Measurements from ENCODE around the gene PKM. TPM values are rescaled to one million over a fixed set of nuclear protein-coding genes. Genes with fewer than 3 reads are reported as not detected.

PKM gene
- total RNA-seq, 4 donors from 2014 or later: 261 to 293 (median 272) TPM

- 90 to 95% methylated on average over 6 of the region's 6 CpGs for WGBS, 2 donors
- no peaks in the 10 kb centered on the region for H3K27me3 ChIP-seq
- no peak overlapping the region for H3K4me3 ChIP-seq
- no peak overlapping the region for H3K27ac ChIP-seq
- TF ChIP-seq POLR2A (IDR thresholded peaks at IDR 0.05) (no peak), CTCF (IDR thresholded peaks at IDR 0.05) (no peak), EP300 (IDR thresholded peaks at IDR 0.05) (no peak)
- H3K9me3 ChIP-seq: no peaks in the 10 kb centered on the region
- DNase-seq (ENCODE audit: low spot score in 2 of 2): no peak
- H3K36me3 ChIP-seq: no peaks in the 10 kb centered on the region
- peaks cover 0 to 24% (median 16%) of the 10 kb centered on the region in 4 donors for H3K4me1 ChIP-seq
Measured at GRCh38 chr15:72167445-72167844, 63.5 kb downstream of the PKM start.

- no peak for TF ChIP-seq EP300 (IDR thresholded peaks at IDR 0.05)
- no peak for TF ChIP-seq POLR2A (IDR thresholded peaks at IDR 0.05)
- no peak for TF ChIP-seq CTCF (IDR thresholded peaks at IDR 0.05)
- WGBS, 2 donors: 89 to 94% methylated on average over 5 of the region's 5 CpGs
- H3K9me3 ChIP-seq: no peaks in the 10 kb centered on the region
- no peak overlapping the region for H3K27ac ChIP-seq
- no peak for DNase-seq (ENCODE audit: low spot score in 2 of 2)
- peaks cover 0 to 30% (median 20%) of the 10 kb centered on the region in 4 donors for H3K4me1 ChIP-seq
- H3K36me3 ChIP-seq: no peaks in the 10 kb centered on the region
- no peaks in the 10 kb centered on the region for H3K27me3 ChIP-seq
- no peak overlapping the region for H3K4me3 ChIP-seq
Measured at GRCh38 chr15:72166716-72167417, 64.1 kb downstream of the PKM start.

GRCh38 chr15:72163719-72164118, 67.3 kb downstream of the PKM start:
- WGBS, 2 donors: 70 to 80% methylated on average over 4 of the region's 4 CpGs
- H3K9me3 ChIP-seq: no peaks in the 10 kb centered on the region
- H3K27me3 ChIP-seq: no peaks in the 10 kb centered on the region

GRCh38 chr15:72162569-72162968, 68.4 kb downstream of the PKM start:
- no peaks in the 10 kb centered on the region for H3K36me3 ChIP-seq
- peaks cover 0 to 25% (median 5%) of the 10 kb centered on the region in 4 donors for H3K4me1 ChIP-seq
- H3K27ac ChIP-seq: peak overlapping the region in 1 of 4 donors; percentile 74
- WGBS, 2 donors: 97 to 100% methylated on average over 4 of the region's 5 CpGs
- no peaks in the 10 kb centered on the region for H3K27me3 ChIP-seq
- H3K4me3 ChIP-seq: no peak overlapping the region
- H3K9me3 ChIP-seq: no peaks in the 10 kb centered on the region
- no peak for DNase-seq (ENCODE audit: low spot score in 2 of 2)
- no peak for TF ChIP-seq EP300 (IDR thresholded peaks at IDR 0.05)
- TF ChIP-seq CTCF (IDR thresholded peaks at IDR 0.05): no peak
- no peak for TF ChIP-seq POLR2A (IDR thresholded peaks at IDR 0.05)

More at GRCh38 chr15:72163719-72164118, 67.3 kb downstream of the PKM start:
- no peak overlapping the region for H3K27ac ChIP-seq
- TF ChIP-seq CTCF (IDR thresholded peaks at IDR 0.05) (no peak), EP300 (IDR thresholded peaks at IDR 0.05) (no peak)
- DNase-seq (ENCODE audit: low spot score in 2 of 2): no peak
- peaks cover 0 to 32% (median 13%) of the 10 kb centered on the region in 4 donors for H3K4me1 ChIP-seq
- no peaks in the 10 kb centered on the region for H3K36me3 ChIP-seq
- no peak overlapping the region for H3K4me3 ChIP-seq

GRCh38 chr15:72161361-72162132, 69.4 kb downstream of the PKM start:
- no peaks in the 10 kb centered on the region for H3K27me3 ChIP-seq
- peaks cover 0 to 25% (median 5%) of the 10 kb centered on the region in 4 donors for H3K4me1 ChIP-seq
- no peak for DNase-seq (ENCODE audit: low spot score in 2 of 2)
- TF ChIP-seq POLR2A (IDR thresholded peaks at IDR 0.05) (no peak), EP300 (IDR thresholded peaks at IDR 0.05) (no peak), CTCF (IDR thresholded peaks at IDR 0.05) (no peak)
- no peaks in the 10 kb centered on the region for H3K9me3 ChIP-seq
- no peak overlapping the region for H3K4me3 ChIP-seq
- H3K36me3 ChIP-seq: no peaks in the 10 kb centered on the region
- peak overlapping the region in 3 of 4 donors; percentile 33 to 74 (median 57) for H3K27ac ChIP-seq
- WGBS, 2 donors: 47 to 56% methylated on average over 6 of the region's 7 CpGs

Measured in tibial nerve (tissue), 4 donors.